ENCODE measurements around the gene MRPL1.
"Not testable (repeated sequence)": the region's sequence is repeated elsewhere in the genome, so short reads cannot be mapped to it uniquely, and the experiment has no call there.

- not testable (repeated sequence) for TF ChIP-seq NR3C1 (IDR thresholded peaks at IDR 0.05); EHMT2 (IDR thresholded peaks at IDR 0.05; ENCODE audit: low read depth); JUN (IDR thresholded peaks at IDR 0.05); KDM1A (IDR thresholded peaks at IDR 0.05; ENCODE audit: low read depth); POLR2A (IDR thresholded peaks at IDR 0.05; ENCODE audit: low read length); FOSB (CRISPR knock-in tag; IDR thresholded peaks at IDR 0.05); RAD21 (conservative IDR thresholded peaks at IDR 0.05 in 1 of 2, IDR thresholded peaks at IDR 0.05 in 1 of 2); RCOR1 (IDR thresholded peaks at IDR 0.05; ENCODE audit: low read depth, low read length)
- TF ChIP-seq, protein P1, sequence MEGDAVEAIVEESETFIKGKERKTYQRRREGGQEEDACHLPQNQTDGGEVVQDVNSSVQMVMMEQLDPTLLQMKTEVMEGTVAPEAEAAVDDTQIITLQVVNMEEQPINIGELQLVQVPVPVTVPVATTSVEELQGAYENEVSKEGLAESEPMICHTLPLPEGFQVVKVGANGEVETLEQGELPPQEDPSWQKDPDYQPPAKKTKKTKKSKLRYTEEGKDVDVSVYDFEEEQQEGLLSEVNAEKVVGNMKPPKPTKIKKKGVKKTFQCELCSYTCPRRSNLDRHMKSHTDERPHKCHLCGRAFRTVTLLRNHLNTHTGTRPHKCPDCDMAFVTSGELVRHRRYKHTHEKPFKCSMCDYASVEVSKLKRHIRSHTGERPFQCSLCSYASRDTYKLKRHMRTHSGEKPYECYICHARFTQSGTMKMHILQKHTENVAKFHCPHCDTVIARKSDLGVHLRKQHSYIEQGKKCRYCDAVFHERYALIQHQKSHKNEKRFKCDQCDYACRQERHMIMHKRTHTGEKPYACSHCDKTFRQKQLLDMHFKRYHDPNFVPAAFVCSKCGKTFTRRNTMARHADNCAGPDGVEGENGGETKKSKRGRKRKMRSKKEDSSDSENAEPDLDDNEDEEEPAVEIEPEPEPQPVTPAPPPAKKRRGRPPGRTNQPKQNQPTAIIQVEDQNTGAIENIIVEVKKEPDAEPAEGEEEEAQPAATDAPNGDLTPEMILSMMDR (IDR thresholded peaks at IDR 0.05), result not testable (repeated sequence)
- TF ChIP-seq, protein P2, sequence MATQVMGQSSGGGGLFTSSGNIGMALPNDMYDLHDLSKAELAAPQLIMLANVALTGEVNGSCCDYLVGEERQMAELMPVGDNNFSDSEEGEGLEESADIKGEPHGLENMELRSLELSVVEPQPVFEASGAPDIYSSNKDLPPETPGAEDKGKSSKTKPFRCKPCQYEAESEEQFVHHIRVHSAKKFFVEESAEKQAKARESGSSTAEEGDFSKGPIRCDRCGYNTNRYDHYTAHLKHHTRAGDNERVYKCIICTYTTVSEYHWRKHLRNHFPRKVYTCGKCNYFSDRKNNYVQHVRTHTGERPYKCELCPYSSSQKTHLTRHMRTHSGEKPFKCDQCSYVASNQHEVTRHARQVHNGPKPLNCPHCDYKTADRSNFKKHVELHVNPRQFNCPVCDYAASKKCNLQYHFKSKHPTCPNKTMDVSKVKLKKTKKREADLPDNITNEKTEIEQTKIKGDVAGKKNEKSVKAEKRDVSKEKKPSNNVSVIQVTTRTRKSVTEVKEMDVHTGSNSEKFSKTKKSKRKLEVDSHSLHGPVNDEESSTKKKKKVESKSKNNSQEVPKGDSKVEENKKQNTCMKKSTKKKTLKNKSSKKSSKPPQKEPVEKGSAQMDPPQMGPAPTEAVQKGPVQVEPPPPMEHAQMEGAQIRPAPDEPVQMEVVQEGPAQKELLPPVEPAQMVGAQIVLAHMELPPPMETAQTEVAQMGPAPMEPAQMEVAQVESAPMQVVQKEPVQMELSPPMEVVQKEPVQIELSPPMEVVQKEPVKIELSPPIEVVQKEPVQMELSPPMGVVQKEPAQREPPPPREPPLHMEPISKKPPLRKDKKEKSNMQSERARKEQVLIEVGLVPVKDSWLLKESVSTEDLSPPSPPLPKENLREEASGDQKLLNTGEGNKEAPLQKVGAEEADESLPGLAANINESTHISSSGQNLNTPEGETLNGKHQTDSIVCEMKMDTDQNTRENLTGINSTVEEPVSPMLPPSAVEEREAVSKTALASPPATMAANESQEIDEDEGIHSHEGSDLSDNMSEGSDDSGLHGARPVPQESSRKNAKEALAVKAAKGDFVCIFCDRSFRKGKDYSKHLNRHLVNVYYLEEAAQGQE (IDR thresholded peaks at IDR 0.05), result not testable (repeated sequence)
- TF ChIP-seq, protein P3, sequence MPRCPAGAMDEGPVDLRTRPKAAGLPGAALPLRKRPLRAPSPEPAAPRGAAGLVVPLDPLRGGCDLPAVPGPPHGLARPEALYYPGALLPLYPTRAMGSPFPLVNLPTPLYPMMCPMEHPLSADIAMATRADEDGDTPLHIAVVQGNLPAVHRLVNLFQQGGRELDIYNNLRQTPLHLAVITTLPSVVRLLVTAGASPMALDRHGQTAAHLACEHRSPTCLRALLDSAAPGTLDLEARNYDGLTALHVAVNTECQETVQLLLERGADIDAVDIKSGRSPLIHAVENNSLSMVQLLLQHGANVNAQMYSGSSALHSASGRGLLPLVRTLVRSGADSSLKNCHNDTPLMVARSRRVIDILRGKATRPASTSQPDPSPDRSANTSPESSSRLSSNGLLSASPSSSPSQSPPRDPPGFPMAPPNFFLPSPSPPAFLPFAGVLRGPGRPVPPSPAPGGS (IDR thresholded peaks at IDR 0.05), result not testable (repeated sequence)
Measured at GRCh38 chr4:77982900-77983540, 120.4 kb downstream of the MRPL1 start.

Measured in A549 (cell line).